IPS-20b (cell line): ENCODE data around the gene RPS10.

ENCODE experiments used
- H3K27ac ChIP-seq: one replicate; pipeline ENCODE4 v1.5.1; 2013; ENCODE audit warnings: low read length
- H3K27me3 ChIP-seq: 2 replicates; pipeline ENCODE4 v1.6.1; 2013; ENCODE audit warnings: mild to moderate bottlenecking, low read length, inconsistent platforms; ENCODE audit not compliant: insufficient read depth
- H3K36me3 ChIP-seq: 2 replicates; pipeline ENCODE4 v1.6.1; 2013; ENCODE audit warnings: low read depth, mild to moderate bottlenecking, inconsistent platforms, low read length, moderate library complexity; ENCODE audit not compliant: insufficient read depth
- H3K4me1 ChIP-seq: 2 replicates; pipeline ENCODE4 v1.6.1; 2013; ENCODE audit warnings: mild to moderate bottlenecking, control low read depth, inconsistent platforms, low read length, moderate library complexity; ENCODE audit not compliant: insufficient read depth
- H3K4me3 ChIP-seq: 2 replicates; pipeline ENCODE4 v1.5.1; 2013; ENCODE audit warnings: mild to moderate bottlenecking, low read length, inconsistent platforms
- H3K9ac ChIP-seq: 2 replicates; pipeline ENCODE4 v1.6.1; 2013; ENCODE audit warnings: low read depth, mild to moderate bottlenecking, inconsistent platforms, low read length, moderate library complexity
- H3K9me3 ChIP-seq: 2 replicates; pipeline ENCODE4 v1.6.1; 2013; ENCODE audit warnings: mild to moderate bottlenecking, low read depth, low read length, inconsistent platforms; ENCODE audit not compliant: insufficient read depth

Gene RPS10

GRCh38 chr6:34463299-34463698 is 37.4 kb upstream of the RPS10 start:
- Histone ChIP-seq H3K4me3 (no peak overlapping the region), H3K36me3 (no peaks in the 10 kb centered on the region), H3K9me3 (no peaks in the 10 kb centered on the region), H3K27me3 (peaks cover 22% of the 10 kb centered on the region), H3K27ac (no peak overlapping the region), H3K4me1 (no peaks in the 10 kb centered on the region), H3K9ac (no peak overlapping the region)

GRCh38 chr6:34462551-34462971 is 36.7 kb upstream of the RPS10 start:
- no peaks in the 10 kb centered on the region for H3K9me3 ChIP-seq
- no peak overlapping the region for H3K9ac ChIP-seq
- no peaks in the 10 kb centered on the region for H3K36me3 ChIP-seq
- H3K27me3 ChIP-seq: peaks cover 22% of the 10 kb centered on the region
- no peaks in the 10 kb centered on the region for H3K4me1 ChIP-seq
- no peak overlapping the region for H3K4me3 ChIP-seq
- H3K27ac ChIP-seq: no peak overlapping the region

GRCh38 chr6:34462010-34462409 is 36.1 kb upstream of the RPS10 start:
- no peaks in the 10 kb centered on the region for H3K4me1 ChIP-seq
- H3K9ac ChIP-seq: no peak overlapping the region

GRCh38 chr6:34460796-34461507 is 35.1 kb upstream of the RPS10 start:
- Histone ChIP-seq H3K4me1 (no peaks in the 10 kb centered on the region), H3K27ac (no peak overlapping the region), H3K27me3 (peaks cover 9% of the 10 kb centered on the region), H3K4me3 (no peak overlapping the region), H3K9ac (no peak overlapping the region), H3K36me3 (no peaks in the 10 kb centered on the region), H3K9me3 (no peaks in the 10 kb centered on the region)

More at GRCh38 chr6:34462010-34462409, 36.1 kb upstream of the RPS10 start:
- Histone ChIP-seq H3K27me3 (peaks cover 20% of the 10 kb centered on the region), H3K36me3 (no peaks in the 10 kb centered on the region), H3K4me3 (no peak overlapping the region), H3K9me3 (no peaks in the 10 kb centered on the region), H3K27ac (no peak overlapping the region)

- Histone ChIP-seq H3K4me3 (no peak overlapping the region), H3K4me1 (no peaks in the 10 kb centered on the region), H3K36me3 (no peaks in the 10 kb centered on the region), H3K9ac (no peak overlapping the region), H3K27me3 (peaks cover 3% of the 10 kb centered on the region), H3K9me3 (no peaks in the 10 kb centered on the region), H3K27ac (no peak overlapping the region)
Observed at GRCh38 chr6:34459899-34460593, 34.2 kb upstream of the RPS10 start.

GRCh38 chr6:34457742-34458735 is 32.2 kb upstream of the RPS10 start:
- Histone ChIP-seq H3K9ac (no peak overlapping the region), H3K4me1 (no peaks in the 10 kb centered on the region), H3K9me3 (no peaks in the 10 kb centered on the region), H3K36me3 (no peaks in the 10 kb centered on the region), H3K4me3 (no peak overlapping the region), H3K27ac (no peak overlapping the region), H3K27me3 (no peaks in the 10 kb centered on the region)

- no peaks in the 10 kb centered on the region for H3K4me1 ChIP-seq
- no peaks in the 10 kb centered on the region for H3K27me3 ChIP-seq
- no peak overlapping the region for H3K27ac ChIP-seq
- H3K36me3 ChIP-seq: no peaks in the 10 kb centered on the region
- no peak overlapping the region for H3K4me3 ChIP-seq
- no peak overlapping the region for H3K9ac ChIP-seq
- no peaks in the 10 kb centered on the region for H3K9me3 ChIP-seq
Observed at GRCh38 chr6:34457382-34457741, 31.5 kb upstream of the RPS10 start.

GRCh38 chr6:34455831-34456230 is 30.0 kb upstream of the RPS10 start:
- no peaks in the 10 kb centered on the region for H3K36me3 ChIP-seq
- no peak overlapping the region for H3K27ac ChIP-seq
- no peaks in the 10 kb centered on the region for H3K9me3 ChIP-seq

GRCh38 chr6:34451192-34451591 is 25.3 kb upstream of the RPS10 start:
- no peaks in the 10 kb centered on the region for H3K9me3 ChIP-seq
- H3K9ac ChIP-seq: no peak overlapping the region
- H3K27me3 ChIP-seq: no peaks in the 10 kb centered on the region
- H3K4me3 ChIP-seq: no peak overlapping the region
- no peak overlapping the region for H3K27ac ChIP-seq
- no peaks in the 10 kb centered on the region for H3K36me3 ChIP-seq
- peaks cover 4% of the 10 kb centered on the region; the same call in 1 of the 2 replicates for H3K4me1 ChIP-seq

More at GRCh38 chr6:34455831-34456230, 30.0 kb upstream of the RPS10 start:
- H3K4me1 ChIP-seq: no peaks in the 10 kb centered on the region
- no peak overlapping the region for H3K9ac ChIP-seq
- H3K4me3 ChIP-seq: no peak overlapping the region
- no peaks in the 10 kb centered on the region for H3K27me3 ChIP-seq

GRCh38 chr6:34447910-34448309 is 22.0 kb upstream of the RPS10 start:
- H3K27ac ChIP-seq: no peak overlapping the region
- peaks cover 4% of the 10 kb centered on the region; the same call in 1 of the 2 replicates for H3K4me1 ChIP-seq
- H3K9me3 ChIP-seq: no peaks in the 10 kb centered on the region
- no peaks in the 10 kb centered on the region for H3K27me3 ChIP-seq
- no peak overlapping the region for H3K9ac ChIP-seq
- no peaks in the 10 kb centered on the region for H3K36me3 ChIP-seq
- no peak overlapping the region for H3K4me3 ChIP-seq

DNA sequence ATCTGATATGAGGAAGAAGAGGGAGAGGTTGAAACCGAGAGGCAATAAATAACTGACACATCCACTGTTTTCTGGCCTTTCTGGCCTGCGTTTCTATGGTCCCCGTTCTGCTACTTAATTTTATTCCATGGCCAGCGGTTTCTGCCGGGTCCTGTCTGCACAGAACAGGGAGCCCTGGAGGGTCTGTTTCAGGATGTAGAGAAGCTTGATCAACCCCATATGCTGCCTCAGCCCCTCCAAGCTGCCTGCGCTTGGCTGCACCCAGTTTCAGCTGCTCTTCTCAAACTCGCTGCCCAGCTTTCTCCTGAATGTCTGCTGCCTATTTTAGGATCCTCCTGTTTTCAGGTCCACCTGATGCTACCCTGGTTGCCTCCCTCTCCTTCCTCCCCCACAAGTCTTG is 21.5 kb upstream of the RPS10 start:
- Histone ChIP-seq H3K36me3 (no peaks in the 10 kb centered on the region), H3K27ac (no peak overlapping the region), H3K9me3 (no peaks in the 10 kb centered on the region), H3K9ac (no peak overlapping the region), H3K4me3 (no peak overlapping the region), H3K4me1 (peaks cover 4% of the 10 kb centered on the region; the same call in 1 of the 2 replicates), H3K27me3 (no peaks in the 10 kb centered on the region)
